Measurements from ENCODE around the gene TMEM14C. TPM values are rescaled to one million over a fixed set of nuclear protein-coding genes. Genes with fewer than 3 reads are reported as not detected.
A peak's percentile ranks its signal among the peaks of the same experiment; 100 is the strongest.

The TMEM14C gene
- total and polyA plus RNA-seq, 11 donors, result 94.5 to 179 (median 116) TPM

DNA sequence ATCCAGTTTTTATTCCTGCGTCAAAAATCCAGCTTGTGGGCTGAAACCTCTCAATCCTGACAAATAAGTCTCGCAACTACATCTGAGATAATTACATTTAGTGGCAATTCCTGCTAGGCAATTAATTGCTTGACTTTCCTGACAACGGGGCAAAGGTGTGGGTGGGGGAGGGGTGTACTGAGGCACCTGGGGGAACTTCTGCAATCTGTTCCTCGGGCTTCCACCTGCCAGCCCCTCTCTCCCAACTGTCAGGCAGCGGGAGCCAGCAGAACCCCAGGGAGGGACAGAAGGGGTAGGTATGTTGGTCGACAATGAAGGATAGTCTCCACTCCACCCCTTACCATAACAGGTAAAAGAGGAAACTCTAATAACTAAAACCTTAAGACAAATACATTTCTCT is 35.3 kb upstream of the TMEM14C start:
- intact Hi-C loops (cut with DNase I), result no loop called here
- DNase-seq (no peak), ATAC-seq (no peak)
- peaks cover 0 to 1% (median 0%) of the 10 kb centered on the region in 12 donors for H3K4me1 ChIP-seq
- H3K4me3 ChIP-seq, result no peak overlapping the region
- no peaks in the 10 kb centered on the region for H3K27me3 ChIP-seq
- TF ChIP-seq POLR2A (IDR thresholded peaks at IDR 0.05), result no peak
- TF ChIP-seq, protein P1, sequence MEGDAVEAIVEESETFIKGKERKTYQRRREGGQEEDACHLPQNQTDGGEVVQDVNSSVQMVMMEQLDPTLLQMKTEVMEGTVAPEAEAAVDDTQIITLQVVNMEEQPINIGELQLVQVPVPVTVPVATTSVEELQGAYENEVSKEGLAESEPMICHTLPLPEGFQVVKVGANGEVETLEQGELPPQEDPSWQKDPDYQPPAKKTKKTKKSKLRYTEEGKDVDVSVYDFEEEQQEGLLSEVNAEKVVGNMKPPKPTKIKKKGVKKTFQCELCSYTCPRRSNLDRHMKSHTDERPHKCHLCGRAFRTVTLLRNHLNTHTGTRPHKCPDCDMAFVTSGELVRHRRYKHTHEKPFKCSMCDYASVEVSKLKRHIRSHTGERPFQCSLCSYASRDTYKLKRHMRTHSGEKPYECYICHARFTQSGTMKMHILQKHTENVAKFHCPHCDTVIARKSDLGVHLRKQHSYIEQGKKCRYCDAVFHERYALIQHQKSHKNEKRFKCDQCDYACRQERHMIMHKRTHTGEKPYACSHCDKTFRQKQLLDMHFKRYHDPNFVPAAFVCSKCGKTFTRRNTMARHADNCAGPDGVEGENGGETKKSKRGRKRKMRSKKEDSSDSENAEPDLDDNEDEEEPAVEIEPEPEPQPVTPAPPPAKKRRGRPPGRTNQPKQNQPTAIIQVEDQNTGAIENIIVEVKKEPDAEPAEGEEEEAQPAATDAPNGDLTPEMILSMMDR (IDR thresholded peaks at IDR 0.05), result no peak
- no peaks in the 10 kb centered on the region for H3K9me3 ChIP-seq
- 41 to 48% (median 45%) methylated on average over 6 of the region's 6 CpGs for WGBS, 4 donors
- no peak overlapping the region for H3K27ac ChIP-seq
- no peaks in the 10 kb centered on the region for H3K36me3 ChIP-seq

- intact Hi-C loops (cut with DNase I), result loop anchor here in 5 of 10 donors (5.0 to 10.0 kb wide), 5 partner anchors 54 to 186 kb away; partner anchors contain the start of gene TMEM14B (in 2 of the 5)
- H3K4me1 ChIP-seq, result peaks cover 0 to 24% (median 14%) of the 10 kb centered on the region in 12 donors
- 55 to 59% (median 57%) methylated on average over 15 of the region's 15 CpGs for WGBS, 4 donors
- H3K4me3 ChIP-seq, result no peak overlapping the region
- no peaks in the 10 kb centered on the region for H3K9me3 ChIP-seq
- ATAC-seq (no peak), DNase-seq (no peak)
- no peaks in the 10 kb centered on the region for H3K27me3 ChIP-seq
- H3K27ac ChIP-seq, result no peak overlapping the region
- no peaks in the 10 kb centered on the region for H3K36me3 ChIP-seq
- TF ChIP-seq POLR2A (IDR thresholded peaks at IDR 0.05), result no peak
- TF ChIP-seq, protein P1 (IDR thresholded peaks at IDR 0.05), result no peak
Observed at GRCh38 chr6:10690651-10691445, 32.0 kb upstream of the TMEM14C start.

- intact Hi-C loops (cut with DNase I), result loop anchor here in 5 of 10 donors (5.0 to 10.0 kb wide), 5 partner anchors 52 to 188 kb away; partner anchors contain the start of gene TMEM14B (in 2 of the 5)
- no peak for DNase-seq
- 91 to 95% (median 93%) methylated on average over 8 of the region's 8 CpGs for WGBS, 4 donors
- Histone ChIP-seq H3K4me1 (peaks cover 0 to 32% (median 18%) of the 10 kb centered on the region in 12 donors), H3K9me3 (no peaks in the 10 kb centered on the region), H3K4me3 (peak overlapping the region in 9 of 12 donors; percentile 69 to 92 (median 77)), H3K27me3 (no peaks in the 10 kb centered on the region), H3K36me3 (peaks cover 0 to 11% (median 9%) of the 10 kb centered on the region in 9 donors), H3K27ac (no peak overlapping the region)
- TF ChIP-seq, protein P1 (IDR thresholded peaks at IDR 0.05), result no peak
- TF ChIP-seq POLR2A (IDR thresholded peaks at IDR 0.05), result no peak
- ATAC-seq, result no peak
Observed at GRCh38 chr6:10692965-10693538, 29.8 kb upstream of the TMEM14C start.

Measured in heart left ventricle (tissue), 16 donors.